Hepatocyte (in vitro differentiated cells): ENCODE measurements around the gene TNFSF12. TPM values are rescaled to one million over a fixed set of nuclear protein-coding genes. Genes with fewer than 3 reads are reported as not detected.

Source experiments
- DNase-seq: peaks from one replicate; pipeline ENCODE4 v3.0.0-alpha.2; 2016; ENCODE audit warnings: low spot score
- H2AFZ ChIP-seq: fragments of 200-600 bp; sonication (generic); 2 replicates; pipeline ENCODE4 v1.6.0; 2016; ENCODE audit warnings: antibody characterized with exemption, mild to moderate bottlenecking
- H3K27ac ChIP-seq: fragments of 200-600 bp; sonication (generic); 2 replicates; pipeline ENCODE4 v1.5.1; 2016; ENCODE audit warnings: mild to moderate bottlenecking
- H3K27me3 ChIP-seq: fragments of 200-600 bp; sonication (generic); 2 replicates; pipeline ENCODE4 v1.6.1; 2016
- H3K36me3 ChIP-seq: fragments of 200-600 bp; sonication (generic); replicated peaks from 2 replicates; pipeline ENCODE4 v1.5.1; 2016; ENCODE audit warnings: low read depth; ENCODE audit not compliant: insufficient read depth
- H3K4me1 ChIP-seq: fragments of 200-600 bp; sonication (generic); 2 replicates; pipeline ENCODE4 v1.5.1; 2016; ENCODE audit warnings: mild to moderate bottlenecking, moderate library complexity; ENCODE audit not compliant: insufficient read depth
- H3K4me2 ChIP-seq: fragments of 200-600 bp; sonication (generic); 2 replicates; pipeline ENCODE4 v1.6.0; 2016
- H3K4me3 ChIP-seq: fragments of 200-600 bp; sonication (generic); 2 replicates; pipeline ENCODE4 v1.5.1; 2016; ENCODE audit warnings: mild to moderate bottlenecking
- H3K79me2 ChIP-seq: fragments of 200-600 bp; sonication (generic); 2 replicates; pipeline ENCODE4 v1.6.0; 2017; ENCODE audit warnings: mild to moderate bottlenecking
- H3K9me2 ChIP-seq: fragments of 200-600 bp; sonication (generic); replicated peaks from 2 replicates; pipeline ENCODE4 v1.6.0; 2017; ENCODE audit warnings: mild to moderate bottlenecking; ENCODE audit not compliant: insufficient read depth
- H3K9me3 ChIP-seq: fragments of 200-600 bp; sonication (generic); 2 replicates; pipeline ENCODE4 v1.5.1; 2016; ENCODE audit warnings: low read depth, mild to moderate bottlenecking
- H4K20me1 ChIP-seq: fragments of 200-600 bp; sonication (generic); 2 replicates; pipeline ENCODE4 v1.6.0; 2016; ENCODE audit warnings: mild to moderate bottlenecking; ENCODE audit not compliant: insufficient read depth, poor library complexity, severe bottlenecking
- CTCF ChIP-seq: fragments of 200-600 bp; sonication (generic); IDR thresholded peaks from 2 replicates; pipeline ENCODE4 v1.5.1; 2016; ENCODE audit warnings: antibody characterized with exemption, mild to moderate bottlenecking; ENCODE audit not compliant: poor library complexity
- EZH2 ChIP-seq: fragments of 200-600 bp; sonication (generic); IDR thresholded peaks from 2 replicates; pipeline ENCODE4 v1.6.1; 2016; ENCODE audit warnings: antibody characterized with exemption, mild to moderate bottlenecking, borderline replicate concordance
- EZH2phosphoT487 ChIP-seq: fragments of 200-600 bp; sonication (generic); IDR thresholded peaks from one replicate; pipeline ENCODE4 v1.6.1; 2018; ENCODE audit warnings: antibody characterized with exemption, mild to moderate bottlenecking, low read depth, moderate library complexity; ENCODE audit not compliant: unreplicated experiment, severe bottlenecking
- WGBS: methylation state at CpG from one replicate; pipeline ENCODE4 v1.1.6; 2016; ENCODE audit warnings: low lambda C conversion rate; ENCODE audit errors: missing lambda C conversion rate; 5-methylcytosine and 5-hydroxymethylcytosine counted together
- polyA plus RNA-seq: library from polyadenylated mRNA; unstranded; fragments of >200 nt; fragmentation: Nextera tagmentation; extraction: Ambion mirVana; gene quantifications from 2 replicates; pipeline ENCODE4 v1.2.1, GENCODE V29; 2016
- total RNA-seq: library from RNA; depleted of rRNA; stranded (reverse); fragments of >200 nt; gene quantifications from 2 replicates; pipeline ENCODE4 v1.2.3, GENCODE V29; 2014

The TNFSF12 gene
- total and polyA plus RNA-seq, 2 experiments from 2014 or later: 4.5 to 8.0 TPM

- no peaks in the 10 kb centered on the region for H4K20me1 ChIP-seq
- H3K4me3 ChIP-seq: no peak overlapping the region
- H3K27me3 ChIP-seq: no peaks in the 10 kb centered on the region
- no peaks in the 10 kb centered on the region for H3K9me3 ChIP-seq
- peaks cover 36% of the 10 kb centered on the region for H3K4me1 ChIP-seq
- 43% methylated on average over 20 of the region's 21 CpGs for WGBS
- peak; percentile 81 for DNase-seq
- TF ChIP-seq CTCF: no peak
- TF ChIP-seq EZH2: no peak
- no peak for TF ChIP-seq EZH2phosphoT487
- peak overlapping the region; percentile 76 for H2AFZ ChIP-seq
- peak overlapping the region; percentile 73 for H3K4me2 ChIP-seq
- H3K27ac ChIP-seq: peak overlapping the region; percentile 92
- H3K79me2 ChIP-seq: peaks cover 10% of the 10 kb centered on the region
- no peaks in the 10 kb centered on the region for H3K36me3 ChIP-seq
- no peaks in the 10 kb centered on the region for H3K9me2 ChIP-seq
These were observed 9.1 kb downstream of the TNFSF12 start for GRCh38 chr17:7557775-7558543.

GRCh38 chr17:7558544-7559319 is 9.9 kb downstream of the TNFSF12 start, which contains the start of gene TNFSF13:
TSS of gene TNFSF13 (plus strand) at chr17:7558750. CDS start at chr17:7559040, 290 bp downstream.
- no peaks in the 10 kb centered on the region for H4K20me1 ChIP-seq
- no peaks in the 10 kb centered on the region for H3K9me2 ChIP-seq
- H3K9me3 ChIP-seq: no peaks in the 10 kb centered on the region
- peak within 1 kb of the TSS; percentile 76 for H2AFZ ChIP-seq
- no peak within 1 kb of the TSS for H3K4me3 ChIP-seq
- peaks cover 17% of the 10 kb centered on the region for H3K79me2 ChIP-seq
- no peak for DNase-seq
- peaks cover 39% of the 10 kb centered on the region for H3K4me1 ChIP-seq
- H3K36me3 ChIP-seq: no peaks in the 10 kb centered on the region
- H3K27me3 ChIP-seq: no peaks in the 10 kb centered on the region
- 89% methylated on average over 16 of the region's 16 CpGs for WGBS
- H3K4me2 ChIP-seq: peak within 1 kb of the TSS; percentile 73
- TF ChIP-seq CTCF (no peak), EZH2 (no peak), EZH2phosphoT487 (no peak)
- H3K27ac ChIP-seq: peak within 1 kb of the TSS; percentile 92

GRCh38 chr17:7559320-7560171 is 10.7 kb downstream of the TNFSF12 start:
- H3K9me2 ChIP-seq: no peaks in the 10 kb centered on the region
- H3K9me3 ChIP-seq: no peaks in the 10 kb centered on the region
- H4K20me1 ChIP-seq: no peaks in the 10 kb centered on the region
- DNase-seq: no peak
- H3K27ac ChIP-seq: peak overlapping the region; percentile 91
- no peak overlapping the region for H3K4me3 ChIP-seq
- H3K79me2 ChIP-seq: peaks cover 26% of the 10 kb centered on the region
- 82% methylated on average over 15 of the region's 18 CpGs for WGBS
- H3K27me3 ChIP-seq: no peaks in the 10 kb centered on the region
- H3K4me2 ChIP-seq: peak overlapping the region; percentile 96
- no peaks in the 10 kb centered on the region for H3K36me3 ChIP-seq
- no peak overlapping the region for H2AFZ ChIP-seq
- TF ChIP-seq EZH2: no peak
- TF ChIP-seq EZH2phosphoT487: no peak
- no peak for TF ChIP-seq CTCF
- H3K4me1 ChIP-seq: peaks cover 39% of the 10 kb centered on the region
